Stimulated activated CD4-positive, alpha-beta T cell treated with anti-CD3 and anti-CD28 coated beads, Interleukin-12 subunit alpha, Interleukin-12 subunit beta, amount 100 ng/mL, for 4 hours (primary cell): ENCODE results near the gene CABP5.

Experiments used
- DNase-seq: peaks from one replicate; pipeline ENCODE4 v3.0.0-alpha.2; 2020

Gene CABP5

DNA sequence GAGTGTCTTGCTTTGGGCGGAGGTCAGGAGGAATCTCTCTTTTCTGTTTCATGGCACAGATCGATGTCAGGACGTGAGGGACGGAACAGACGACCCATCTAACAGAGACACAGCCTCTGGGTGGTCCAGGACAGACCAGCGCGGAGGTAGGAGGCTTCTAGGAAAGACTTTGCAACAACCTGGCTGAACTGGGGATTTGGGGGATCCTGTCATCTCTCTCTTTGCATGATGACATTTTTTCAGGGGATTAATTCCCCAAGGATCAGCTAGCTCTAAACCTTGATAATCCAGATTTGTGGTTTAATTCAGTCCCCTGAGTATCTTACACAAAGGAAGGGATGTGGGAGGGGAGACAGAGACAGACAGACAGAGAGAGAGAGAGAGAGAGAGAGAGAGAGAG, 14.4 kb downstream of the CABP5 start:
- DNase-seq, result no peak

DNA sequence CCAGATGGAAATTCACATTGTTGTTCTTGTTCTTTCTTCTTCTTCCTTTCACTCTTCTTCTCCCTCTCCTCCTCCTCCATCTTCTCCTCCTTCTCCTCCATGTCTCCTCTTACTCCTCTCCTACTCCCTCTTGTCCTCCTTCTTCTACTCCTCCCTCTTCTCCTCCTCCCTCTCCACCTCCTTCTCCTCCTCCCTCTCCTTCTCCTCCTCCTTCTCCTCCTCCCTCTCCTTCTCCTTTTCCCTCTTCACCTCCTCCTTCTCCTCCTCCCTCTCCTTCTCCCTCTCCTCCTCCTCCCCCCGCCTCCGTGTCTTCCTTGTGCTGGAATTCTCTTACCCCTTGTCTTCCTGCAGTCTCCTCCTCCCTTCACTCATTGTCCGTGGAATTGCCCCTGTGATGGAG, 18.4 kb downstream of the CABP5 start:
- no peak for DNase-seq

DNA sequence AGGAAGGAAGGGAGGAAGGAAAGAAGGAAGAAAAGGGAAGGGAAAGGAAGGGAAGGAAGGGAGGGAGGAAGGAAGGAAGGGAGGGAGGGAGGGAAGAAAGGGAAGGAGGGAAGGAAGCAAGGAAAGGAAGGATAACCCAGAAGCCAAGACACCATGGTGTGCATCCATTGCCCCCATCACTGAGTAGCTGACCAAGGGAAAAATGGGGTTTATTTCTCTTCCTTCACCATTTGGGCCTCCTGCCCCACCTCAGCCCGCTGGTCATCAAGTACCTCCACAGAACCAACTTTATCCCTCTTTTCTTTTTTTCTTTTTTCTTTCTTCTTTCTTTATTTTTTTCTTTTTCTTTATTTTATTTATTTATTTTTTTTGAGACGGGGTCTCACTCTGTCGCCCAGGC, 20.4 kb downstream of the CABP5 start:
- DNase-seq, result no peak

GRCh38 chr19:48023011-48023410, 20.9 kb downstream of the CABP5 start:
- DNase-seq, result no peak

DNA sequence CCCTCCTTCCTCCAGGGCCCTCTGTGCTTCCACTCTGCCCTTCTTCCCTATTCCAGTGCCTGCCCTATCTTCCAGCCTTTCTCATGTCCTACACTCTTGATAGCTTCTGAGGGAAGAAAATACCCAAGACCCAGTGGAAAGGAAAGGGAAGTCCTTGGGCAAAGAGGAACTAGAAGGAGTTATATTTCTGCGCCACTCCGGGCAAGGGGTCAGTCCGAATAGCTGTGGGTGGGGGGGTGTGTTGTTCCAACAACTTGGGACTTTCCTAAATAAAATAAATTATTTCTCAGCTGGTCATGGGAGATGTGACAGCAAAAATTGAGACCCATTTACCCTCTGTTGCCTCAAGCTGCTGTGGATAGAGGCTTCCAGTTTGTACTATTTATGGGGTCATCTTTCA, 23.2 kb downstream of the CABP5 start:
- no peak for DNase-seq

DNA sequence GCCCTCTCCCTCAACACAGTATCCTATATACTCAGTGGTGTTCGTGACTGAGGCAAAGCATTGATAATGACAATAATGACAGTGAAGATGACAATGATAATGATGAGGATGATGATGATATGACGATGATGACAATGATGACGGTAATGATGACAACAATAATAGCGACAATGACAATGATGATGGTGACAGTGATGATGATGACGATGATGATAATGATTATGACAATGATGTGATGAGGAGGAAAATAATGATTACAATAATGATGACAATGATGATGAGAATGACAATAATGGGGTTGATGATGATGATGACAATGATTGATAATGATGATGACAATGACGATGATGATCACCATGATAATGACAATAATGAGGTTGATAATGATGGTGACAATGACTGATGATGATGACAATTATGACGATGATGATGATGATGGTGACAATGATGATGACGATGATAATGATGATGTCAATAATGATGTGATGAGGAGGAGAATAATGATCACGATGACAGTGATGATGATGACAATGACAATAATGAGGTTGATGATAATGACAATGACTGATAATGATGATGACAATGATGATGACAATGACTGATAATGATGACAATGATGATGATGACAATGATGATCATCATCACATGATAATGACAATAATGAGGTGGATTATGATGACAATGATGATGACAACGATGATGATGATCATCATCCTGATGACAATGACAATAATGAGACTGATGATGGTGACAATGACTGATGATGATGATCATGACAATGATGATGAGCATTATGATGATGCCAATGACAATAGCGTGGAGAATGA, 32.7 kb downstream of the CABP5 start:
- DNase-seq, result no peak

DNA sequence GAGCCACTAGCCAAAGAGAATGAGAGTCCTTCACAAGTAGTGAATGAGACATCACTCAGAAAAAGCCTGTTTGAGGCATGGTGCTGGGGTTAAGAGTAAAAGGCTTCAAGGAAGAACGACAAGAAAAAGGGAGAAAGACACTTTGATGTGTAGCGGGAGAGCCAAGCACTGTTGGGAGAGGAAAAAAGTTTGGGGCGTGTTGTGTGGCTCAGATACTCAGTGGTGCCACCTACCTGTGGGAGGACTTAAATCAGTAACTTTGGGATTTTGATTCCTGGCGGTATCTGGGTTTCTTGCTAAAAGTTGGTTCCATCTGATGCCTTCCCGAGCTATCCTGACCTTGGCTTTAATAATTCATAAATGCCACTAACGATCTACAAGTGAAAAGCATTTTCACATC, 37.1 kb downstream of the CABP5 start:
- DNase-seq, result no peak

DNA sequence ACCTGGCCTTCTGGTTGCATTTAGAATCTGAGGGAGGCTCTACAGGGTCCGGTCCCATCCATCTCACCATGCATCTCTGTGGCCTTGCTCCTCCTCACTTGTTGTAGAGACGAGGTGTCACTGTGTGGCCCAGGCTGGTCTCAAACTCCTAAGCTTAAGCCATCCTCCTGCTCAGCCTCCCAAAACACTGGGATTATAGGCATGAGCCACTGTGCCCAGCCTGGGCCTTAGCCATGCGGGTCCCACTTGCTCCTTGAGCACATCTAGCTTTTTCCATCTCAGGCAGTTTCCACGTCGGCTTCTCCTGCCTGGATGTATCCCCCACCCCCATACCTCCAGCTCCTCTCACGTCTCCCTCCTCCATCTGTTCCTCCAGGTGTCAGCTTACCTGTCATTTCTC, 39.6 kb downstream of the CABP5 start:
- DNase-seq, result no peak

DNA sequence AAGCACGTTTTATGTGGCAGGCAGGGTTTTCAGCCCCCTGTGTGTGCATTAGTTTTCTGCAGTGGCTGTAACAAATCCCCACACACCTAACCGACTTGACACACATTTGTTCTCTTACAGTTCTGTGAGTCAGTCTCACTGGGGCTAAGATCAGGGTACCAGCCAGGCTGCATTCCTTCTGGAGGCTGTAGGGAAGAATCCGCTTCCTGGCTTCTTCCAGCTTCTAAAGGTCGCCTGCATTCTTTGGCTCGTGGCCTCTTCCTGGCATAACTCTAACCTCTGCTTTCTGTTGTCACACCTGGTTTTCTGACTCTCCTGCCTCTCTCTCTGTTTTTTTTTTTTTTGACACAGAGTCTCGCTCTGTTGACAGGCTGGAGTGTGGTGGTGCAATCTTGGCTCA, 43.0 kb downstream of the CABP5 start:
- no peak for DNase-seq

DNA sequence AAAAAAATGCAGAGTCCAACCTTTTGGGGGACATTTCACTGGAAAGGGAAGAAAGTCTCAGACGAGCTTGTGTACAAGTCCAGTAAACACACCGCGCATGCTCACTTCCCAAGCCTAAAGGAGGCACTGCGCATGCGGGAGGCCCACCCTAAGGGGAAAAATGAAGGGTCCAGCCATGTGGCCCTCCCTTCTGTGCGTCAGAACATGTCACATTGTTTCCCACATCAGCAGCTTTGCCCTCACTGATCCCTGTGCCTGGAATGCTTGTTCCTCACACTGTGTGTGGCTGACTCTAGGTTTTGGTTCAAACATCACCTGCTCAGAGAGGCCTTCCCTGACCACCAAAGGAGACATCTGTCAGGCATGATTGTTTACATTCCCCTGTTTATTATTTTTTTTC, 45.1 kb downstream of the CABP5 start:
- no peak for DNase-seq

DNA sequence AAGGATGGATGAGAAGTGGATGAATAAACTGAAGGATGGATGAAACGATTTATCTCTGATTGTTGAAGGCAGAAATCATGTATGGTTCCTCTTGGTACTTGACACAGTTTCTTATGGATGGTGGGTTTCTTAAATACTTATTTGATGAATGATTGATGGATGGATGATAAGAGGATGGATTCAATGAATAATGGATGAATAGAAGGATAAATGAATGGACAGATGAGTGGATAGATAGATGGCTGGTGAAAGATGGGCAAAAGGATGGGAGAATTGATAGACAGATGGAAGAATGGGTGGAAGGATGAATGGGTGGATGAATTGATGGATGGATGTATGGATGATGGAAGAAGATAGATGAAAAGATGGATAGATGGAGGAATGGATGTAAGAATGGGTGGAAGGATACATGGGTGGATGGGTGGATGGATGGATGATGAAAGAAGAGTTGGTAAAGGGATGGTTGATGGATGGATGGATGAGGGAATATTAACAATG, 47.6 kb downstream of the CABP5 start:
- DNase-seq, result no peak

- DNase-seq, result no peak
Measured at GRCh38 chr19:47994209-47994802, 49.6 kb downstream of the CABP5 start, which contains the start of gene ELSPBP1. Gene ELSPBP1 (plus strand): TSS chr19:47994632. CDS start chr19:48008668, 14,036 bp downstream.

DNA sequence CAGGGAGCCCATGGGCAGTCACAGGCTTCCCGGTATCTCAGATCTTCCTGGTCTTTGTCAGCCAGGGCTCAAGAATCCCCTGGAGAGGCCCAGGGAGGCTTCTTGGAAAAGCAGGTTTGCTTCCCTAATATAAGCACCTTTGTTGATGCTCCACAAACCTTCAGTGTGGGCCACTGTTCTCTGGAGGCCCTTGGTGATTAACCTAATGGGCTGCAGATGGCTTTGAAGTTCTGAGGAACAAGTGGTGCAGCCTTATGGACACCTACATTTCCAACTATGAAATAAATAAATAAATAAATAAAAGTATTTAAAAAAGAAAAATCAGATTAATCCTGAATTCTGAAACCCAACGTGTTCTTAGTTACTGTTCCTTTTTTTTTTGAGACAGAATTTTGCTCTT, 51.8 kb downstream of the CABP5 start, which contains the start of gene BSPH1:
TSS of gene BSPH1 (minus strand) at position 101 of the 400 bp plus-strand sequence. CDS start at position 12, 89 bp downstream.
- no peak for DNase-seq

DNA sequence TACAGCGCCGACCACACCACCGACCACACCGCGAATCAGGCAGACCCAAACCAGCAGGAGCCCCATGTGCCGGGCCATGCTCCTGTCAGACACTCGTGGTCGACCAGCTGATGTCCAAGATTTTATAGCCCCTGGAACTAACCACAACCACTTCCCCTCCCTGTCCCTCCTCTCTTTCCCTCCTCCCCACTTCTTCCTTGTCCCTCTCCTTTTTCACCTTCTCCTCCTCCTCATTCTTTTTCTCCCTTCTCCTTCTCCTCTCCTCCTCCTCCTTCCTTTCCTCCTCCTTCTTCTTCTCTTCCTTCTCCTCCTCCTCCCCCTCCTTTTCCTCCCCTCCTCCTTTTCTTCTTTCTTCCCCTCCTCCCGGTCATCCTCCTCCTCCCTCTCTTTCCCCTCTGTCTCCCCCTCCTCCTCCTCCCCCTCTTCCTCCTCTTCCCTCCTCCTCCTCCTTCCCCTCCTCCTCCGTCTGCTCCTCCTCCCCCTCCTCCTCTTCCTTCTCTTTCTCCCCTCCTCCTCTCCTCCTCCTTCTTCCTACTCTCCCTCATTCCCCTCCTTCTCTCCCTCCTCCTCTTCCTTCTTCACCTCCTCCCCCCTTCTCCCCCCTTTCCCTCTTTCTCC, 52.6 kb downstream of the CABP5 start:
- DNase-seq, result no peak
